Glomerular visceral epithelial cell (primary cell): Measurements from ENCODE around the gene CLEC12A.
"Not testable (repeated sequence)": the region's sequence is repeated elsewhere in the genome, so short reads cannot be mapped to it uniquely, and the experiment has no call there.

Experiments used
- DNase-seq: peaks from one replicate; pipeline ENCODE4 v3.0.0-alpha.2; 2016; ENCODE audit errors: extremely low spot score

Gene CLEC12A

DNA sequence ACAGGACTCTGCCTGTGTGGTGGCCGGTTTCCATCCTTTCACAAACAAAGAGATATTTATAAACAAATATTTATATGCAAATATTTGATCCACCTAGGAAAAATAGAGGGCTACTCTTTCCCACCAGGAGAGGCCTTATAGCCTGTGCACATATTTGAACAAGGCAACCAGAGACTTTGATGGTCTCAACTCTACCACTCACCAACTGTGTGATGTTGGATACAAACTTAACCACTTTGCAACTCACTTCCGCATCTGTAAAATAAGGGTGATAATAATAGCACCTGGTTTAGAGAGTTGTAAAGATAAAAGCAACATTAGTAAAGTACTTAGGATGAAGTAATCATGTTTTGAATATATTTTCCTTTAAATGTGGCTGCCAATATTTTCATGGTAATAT, 1.5 kb upstream of the CLEC12A start:
- DNase-seq = no peak

DNA sequence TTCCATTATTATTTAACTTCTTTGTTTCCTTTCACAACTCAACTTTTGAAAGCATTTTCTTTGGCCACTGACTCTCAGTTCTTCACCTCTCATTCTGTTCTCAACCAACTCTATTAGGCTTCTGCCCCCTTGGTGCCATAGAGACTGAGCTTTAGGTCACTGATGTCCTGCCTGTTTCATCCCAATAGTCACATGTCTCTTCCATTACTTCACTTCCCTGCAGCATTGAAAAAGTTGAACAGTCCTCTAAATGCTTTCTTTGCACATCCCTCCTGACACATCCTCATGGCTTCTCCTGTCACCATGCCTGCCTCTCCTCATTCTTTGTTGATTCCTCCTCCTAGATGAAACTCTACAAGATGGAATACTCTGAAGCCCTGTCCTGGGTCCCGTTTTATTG, 2.7 kb downstream of the CLEC12A start:
- DNase-seq = no peak

DNA sequence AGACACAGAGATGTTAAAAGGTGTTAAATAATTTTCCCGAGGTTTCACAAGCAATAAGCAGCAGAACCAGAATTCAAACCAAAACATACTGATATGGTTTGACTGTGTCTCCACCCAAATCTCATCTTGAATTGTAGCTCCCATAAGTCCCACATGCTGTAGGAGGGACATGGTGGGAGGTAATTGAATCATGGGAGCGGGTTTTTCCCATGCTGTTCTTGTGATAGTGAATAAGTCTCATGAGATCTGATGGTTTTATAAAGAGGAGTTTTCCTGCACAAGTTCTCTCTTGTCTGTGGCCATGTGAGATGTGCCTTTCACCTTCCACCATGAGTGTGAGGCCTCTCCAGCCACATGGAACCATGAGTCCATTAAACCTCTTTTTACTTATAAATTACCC, 3.5 kb downstream of the CLEC12A start:
- not testable (repeated sequence) for DNase-seq

DNA sequence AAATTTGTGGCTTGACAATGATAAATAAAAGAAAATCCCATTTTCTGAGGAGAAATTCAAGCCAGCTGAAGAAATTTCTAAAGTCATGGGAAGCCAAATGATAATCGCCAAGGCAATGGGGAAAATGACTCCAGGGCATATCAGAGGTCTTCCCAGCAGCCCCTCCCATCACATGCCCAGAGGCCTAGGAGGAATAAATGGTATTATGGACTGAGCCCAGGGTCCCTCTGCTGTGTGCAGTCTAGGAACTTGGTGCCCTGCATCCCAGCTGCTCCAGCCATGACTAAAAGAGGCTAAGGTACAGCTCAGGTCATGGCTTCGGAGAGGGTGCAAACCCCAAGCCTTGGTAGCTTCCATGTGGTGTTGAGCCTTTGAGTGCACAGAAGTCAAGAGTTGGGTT, 4.4 kb downstream of the CLEC12A start:
- no peak for DNase-seq

DNA sequence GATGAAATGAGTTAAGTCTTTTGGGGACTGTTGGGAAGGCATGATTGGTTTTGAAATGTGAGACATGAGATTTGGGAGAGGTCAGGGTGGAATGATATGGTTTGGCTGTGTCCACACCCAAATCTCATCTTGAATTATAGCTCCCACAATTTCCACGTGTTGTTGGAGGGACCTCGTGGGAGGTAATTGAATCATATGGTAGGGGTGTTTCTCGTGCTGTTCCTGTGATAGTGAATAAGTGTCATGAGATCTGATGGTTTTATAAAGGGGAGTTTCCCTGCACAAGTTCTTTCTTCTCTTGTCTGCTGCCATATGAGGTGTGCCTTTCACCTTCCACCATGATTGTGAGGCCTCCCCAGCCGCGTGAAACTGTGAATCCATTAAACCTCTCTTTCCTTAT, 5.4 kb downstream of the CLEC12A start:
- not testable (repeated sequence) for DNase-seq

DNA sequence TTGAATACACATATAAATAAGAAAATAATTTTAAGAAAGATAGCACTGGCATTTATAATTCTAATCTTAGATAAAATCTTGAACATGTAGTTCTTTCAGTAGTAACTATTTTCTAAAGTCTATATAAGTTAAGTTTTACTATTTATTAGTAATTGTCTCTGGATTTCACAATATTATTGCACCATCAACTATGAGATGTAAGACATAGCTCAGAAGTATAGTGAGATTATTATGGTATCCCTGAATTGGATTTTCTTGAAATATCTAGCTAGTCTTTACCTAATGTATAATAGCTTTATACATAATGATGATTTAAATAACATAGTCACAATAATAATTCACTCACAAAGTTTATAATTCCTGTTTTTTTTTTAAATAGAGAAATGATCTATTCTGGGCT, 6.7 kb downstream of the CLEC12A start:
- DNase-seq = no peak

DNA sequence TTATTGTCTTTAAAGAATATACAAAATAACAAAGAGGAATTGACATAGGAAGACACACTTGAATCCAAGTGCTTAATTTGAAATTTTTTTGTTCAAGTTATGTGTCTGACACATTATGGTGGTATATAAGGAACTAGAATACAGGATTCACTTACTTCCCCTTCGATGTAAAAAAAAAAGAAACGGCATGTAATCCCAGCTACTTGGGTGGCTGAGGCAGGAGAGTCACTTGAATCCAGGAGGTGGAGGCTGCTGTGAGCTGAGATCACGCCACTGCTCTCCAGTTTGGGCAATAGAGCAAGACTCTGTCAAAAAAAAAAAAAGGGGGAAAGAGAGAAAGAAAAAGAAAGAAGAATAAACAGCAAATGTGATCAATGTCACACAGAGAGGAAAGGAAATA, 8.9 kb downstream of the CLEC12A start:
- no peak for DNase-seq

DNA sequence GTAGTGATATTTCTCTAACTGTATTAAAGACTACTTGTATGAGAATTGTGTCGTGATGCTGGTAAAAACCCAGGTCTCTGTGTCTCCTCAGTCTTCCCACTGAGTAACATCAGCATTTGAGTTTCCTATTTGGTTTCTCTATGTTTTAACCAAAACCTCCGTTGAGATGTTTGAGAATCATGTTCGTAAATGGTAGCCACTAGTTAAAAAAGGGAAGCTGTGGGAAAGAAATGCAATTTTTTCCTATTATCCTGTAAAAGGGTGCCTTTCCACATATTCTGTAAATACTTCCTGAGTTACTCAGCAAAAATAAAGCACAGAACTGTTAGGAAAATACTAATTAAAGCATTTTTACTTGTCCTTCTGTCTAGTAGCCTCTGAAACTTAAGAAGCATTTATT, 20.7 kb downstream of the CLEC12A start:
- no peak for DNase-seq

DNA sequence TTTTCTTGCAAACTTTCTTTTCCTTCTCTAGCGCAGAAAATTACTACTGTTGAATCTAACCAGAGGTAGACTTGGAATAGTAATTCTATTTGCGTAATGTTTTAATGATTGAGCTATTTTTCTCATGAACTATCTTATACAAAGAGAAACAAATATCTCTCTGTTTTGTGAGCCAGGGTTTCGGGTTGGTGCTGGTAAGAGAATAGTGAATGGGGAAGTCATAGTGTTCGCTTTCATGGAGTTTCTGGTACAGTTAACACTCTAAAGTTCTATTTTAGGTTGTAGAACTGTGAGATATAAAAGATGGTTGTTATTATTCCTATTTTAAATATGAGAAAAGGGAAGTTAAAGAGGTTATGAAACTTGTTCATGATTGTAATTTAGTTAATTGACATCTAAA, 21.1 kb downstream of the CLEC12A start:
- DNase-seq = no peak

DNA sequence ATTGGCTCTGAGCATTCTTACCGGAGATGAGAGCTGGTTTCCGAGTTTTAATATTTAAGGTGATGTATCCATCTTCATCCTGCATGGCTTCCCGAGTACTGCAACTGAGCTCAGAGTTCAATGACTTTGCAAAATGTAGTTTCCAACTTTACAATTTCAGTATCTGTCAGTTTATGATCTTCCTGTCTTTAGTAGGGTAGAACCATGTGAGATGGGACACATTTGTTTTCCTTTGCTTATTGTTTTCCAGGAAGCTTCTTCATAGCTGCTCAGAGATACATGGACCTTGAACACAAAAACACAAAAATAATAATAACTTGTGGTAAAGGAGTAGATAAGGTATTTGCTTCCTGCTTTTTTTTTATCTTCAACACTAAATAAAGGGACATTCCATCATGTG, 27.8 kb downstream of the CLEC12A start, which contains the start of gene CLEC1B:
Gene CLEC1B (minus strand): TSS at position 106 of the 400 bp plus-strand sequence. CDS start 21 bp downstream, at position 85.
- no peak for DNase-seq

DNA sequence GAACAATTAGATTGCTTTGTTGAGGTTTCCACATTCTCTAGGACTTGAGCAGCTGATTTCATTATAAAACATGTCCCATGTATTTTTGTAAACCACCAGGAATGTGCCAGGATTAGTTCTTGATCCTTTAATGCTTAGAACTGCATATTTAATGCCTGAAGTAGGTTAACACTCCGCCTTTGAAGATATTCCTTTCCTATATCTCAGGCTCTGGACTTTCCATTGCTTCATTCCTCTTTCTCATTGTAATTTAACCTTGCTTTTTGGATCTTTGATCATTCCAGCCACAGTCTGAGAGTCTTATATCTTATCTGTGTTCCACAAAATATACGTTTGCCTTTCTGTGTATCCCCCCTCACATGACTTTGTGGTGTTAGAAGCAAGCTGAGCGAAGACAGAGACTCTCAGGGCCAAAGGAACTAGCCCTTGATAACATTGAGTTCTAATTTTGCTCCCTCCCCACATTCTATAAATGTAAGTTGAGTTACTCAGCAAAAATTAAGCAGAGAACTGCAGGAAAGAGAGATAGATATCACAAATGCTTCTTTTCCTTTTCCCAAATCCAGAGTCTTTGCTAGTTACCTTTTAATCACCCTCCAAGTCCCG, 30.1 kb downstream of the CLEC12A start:
- no peak for DNase-seq

DNA sequence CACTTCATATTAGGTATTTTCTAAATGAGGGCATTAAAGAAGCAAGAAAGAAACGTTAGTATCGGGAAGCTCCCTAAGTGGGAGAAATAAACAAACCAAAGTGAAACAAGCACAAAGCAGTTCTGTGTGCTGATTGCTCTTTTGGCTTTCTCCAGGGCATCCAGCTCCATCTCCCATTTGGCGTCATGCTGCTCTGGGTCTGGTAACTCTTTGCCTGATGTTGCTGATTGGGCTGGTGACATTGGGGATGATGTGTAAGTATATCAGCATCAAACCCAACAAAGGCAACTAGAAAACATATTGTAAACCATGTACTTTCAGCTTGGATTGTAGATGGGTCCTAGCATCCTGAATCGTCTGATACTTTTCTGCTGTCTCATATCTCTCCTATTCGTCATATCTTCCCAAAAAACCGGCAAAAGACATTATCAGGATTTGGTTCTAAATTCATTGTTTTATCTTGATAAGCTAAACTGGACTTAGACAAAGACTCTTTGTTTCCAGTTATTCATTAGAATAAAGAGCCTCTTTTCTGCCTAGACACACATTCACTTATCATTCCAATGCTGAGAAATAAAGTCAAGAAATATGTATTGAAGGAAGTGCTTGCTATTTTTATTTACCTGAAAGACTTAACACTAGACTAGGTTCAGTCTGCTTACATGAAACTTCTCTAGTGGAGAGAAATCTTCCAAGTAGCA, 41.6 kb downstream of the CLEC12A start:
- DNase-seq = no peak

DNA sequence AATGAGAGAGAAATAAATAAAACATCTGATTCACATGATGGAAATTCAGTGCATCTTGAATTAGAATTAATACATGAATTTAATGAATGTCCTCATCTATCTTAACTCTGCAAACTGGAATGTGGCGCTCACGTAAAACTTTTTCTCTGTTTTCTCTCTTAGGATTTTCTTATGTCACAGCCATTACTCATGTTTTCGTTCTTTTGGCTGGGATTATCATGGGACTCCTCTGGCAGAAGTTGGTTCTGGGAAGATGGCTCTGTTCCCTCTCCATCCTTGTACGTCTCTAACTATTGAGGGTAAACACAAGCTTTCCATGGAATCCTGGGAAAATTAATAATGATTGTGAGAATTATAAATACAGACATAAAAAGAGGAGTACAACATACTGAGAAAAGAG, 44.2 kb downstream of the CLEC12A start:
- DNase-seq = no peak

DNA sequence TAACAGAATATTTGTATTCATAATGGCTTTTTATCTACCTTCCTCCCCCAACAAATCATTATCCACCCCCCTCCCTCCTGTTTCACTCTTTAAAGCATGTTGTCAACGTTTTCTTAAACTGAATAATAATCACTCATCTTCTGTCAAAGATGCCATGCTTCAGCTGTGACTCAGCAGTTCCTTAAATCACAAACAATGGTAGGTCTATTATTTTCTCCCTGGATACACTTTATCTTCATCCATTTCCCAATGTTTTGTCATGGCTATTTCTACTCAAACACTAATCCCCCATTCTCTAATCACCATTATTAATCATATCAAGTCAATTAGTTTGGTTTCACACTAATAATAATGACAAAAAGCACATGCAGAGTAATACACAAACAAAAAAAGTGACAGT, 45.7 kb downstream of the CLEC12A start:
- no peak for DNase-seq

DNA sequence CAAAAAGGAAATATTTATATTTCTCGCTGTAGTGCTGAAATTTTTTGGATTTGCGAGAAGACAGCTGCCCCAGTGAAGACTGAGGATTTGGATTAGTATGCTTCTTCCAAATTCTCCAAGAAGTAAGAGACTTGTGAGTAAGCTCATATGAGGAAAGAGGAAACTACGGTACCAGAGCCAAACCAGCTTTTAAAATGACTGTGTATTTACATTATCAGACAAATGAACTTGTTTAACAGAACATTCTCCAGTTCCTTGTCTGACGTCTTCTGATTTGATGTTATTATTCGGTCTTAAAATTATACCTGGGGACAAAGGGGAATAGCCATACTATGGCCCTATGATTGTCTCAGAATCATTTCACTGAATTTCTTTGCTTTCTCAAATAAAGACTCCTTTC, 47.2 kb downstream of the CLEC12A start:
- no peak for DNase-seq

DNA sequence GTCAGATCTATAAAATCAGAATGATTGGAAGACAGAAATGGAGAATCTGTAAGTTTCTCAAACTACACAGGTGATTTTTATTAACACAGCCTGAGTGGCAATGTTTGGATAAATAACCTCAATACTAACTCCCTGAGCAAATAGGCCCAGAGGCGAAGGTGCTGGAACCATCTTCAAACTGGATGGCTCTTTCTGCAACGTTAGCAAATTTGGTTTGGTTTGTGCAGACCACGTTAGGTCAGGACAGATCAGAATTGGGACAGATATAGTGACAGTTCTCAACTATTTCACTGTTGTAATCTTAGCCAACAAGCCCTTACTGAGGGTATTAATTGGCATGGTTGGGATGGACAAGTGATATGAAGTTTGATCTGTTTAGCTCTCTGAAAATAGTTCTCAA, 50.1 kb downstream of the CLEC12A start:
- DNase-seq = no peak

DNA sequence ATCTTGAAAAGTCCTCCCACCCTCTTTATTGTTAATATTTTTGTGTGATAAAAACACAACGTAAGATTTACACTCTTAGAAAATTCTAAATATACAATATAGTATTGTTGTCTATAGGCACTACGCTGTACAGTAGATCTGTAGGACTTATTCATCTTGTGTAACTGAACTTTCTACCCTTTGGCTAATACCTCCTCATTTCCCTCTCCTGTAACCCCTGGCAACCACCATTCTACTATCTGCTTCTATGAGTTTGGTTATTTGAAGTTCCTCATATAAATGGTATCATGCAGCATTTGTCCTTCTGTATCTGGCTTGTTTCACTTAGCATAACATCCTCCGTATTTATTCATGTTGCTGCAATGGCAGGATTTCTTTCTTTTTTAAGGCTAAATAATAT, 54.0 kb downstream of the CLEC12A start:
- no peak for DNase-seq

DNA sequence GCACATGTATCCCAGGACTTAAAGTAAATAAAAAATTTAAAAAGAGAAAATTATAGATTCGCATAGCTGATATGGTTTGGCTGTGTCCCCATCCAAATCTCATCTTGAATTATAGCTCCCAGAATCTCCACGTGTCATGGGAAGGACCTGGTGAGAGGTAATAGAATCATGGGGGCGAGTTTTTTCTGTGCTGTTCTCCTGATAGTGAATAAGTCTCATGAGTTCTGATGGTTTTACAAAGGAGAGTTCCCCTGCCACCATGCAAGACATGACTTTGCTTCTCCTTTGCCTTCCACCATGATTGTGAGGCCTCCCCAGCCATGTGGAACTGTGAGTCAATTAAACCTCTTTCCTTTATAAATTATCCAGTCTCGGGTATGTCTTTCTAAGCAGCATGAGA, 55.5 kb downstream of the CLEC12A start:
- DNase-seq = not testable (repeated sequence)

DNA sequence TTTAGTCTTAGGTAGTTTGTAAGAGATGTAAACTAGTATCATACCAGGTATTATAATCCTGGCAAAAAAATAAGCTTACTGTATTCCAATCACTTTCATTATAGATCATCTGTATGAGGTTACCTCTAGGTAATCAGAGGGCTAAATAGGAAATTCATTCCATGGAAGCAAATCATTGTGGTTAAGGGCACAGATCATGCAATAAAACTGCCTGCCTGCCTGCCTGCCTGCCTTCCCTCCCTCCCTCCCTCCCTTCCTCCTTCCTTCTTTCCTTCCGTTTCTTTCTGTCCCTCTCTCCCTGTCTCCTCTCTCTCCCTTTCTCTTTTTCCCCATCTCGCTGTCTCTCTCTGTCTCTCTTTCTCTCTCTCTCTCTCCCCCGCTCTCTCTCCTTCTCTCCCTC, 56.1 kb downstream of the CLEC12A start:
- DNase-seq = no peak

DNA sequence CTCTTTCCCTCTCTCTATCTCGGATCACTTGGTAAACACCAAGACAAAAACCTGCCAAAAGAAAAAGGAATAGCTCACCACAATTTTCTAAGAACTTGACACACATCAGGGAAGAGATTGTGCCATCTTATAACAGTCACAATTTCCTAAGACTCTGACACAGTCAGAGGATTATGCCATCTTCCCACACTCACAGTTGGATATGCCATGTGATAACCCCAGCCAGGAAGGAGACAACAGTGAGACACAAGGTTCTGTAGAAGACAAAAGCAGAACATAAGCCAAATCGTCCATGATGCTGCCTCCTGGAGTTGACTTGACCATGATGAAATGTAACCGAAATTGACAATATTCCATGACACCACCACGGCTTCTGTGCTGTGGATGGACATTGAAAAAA, 56.5 kb downstream of the CLEC12A start:
- no peak for DNase-seq

DNA sequence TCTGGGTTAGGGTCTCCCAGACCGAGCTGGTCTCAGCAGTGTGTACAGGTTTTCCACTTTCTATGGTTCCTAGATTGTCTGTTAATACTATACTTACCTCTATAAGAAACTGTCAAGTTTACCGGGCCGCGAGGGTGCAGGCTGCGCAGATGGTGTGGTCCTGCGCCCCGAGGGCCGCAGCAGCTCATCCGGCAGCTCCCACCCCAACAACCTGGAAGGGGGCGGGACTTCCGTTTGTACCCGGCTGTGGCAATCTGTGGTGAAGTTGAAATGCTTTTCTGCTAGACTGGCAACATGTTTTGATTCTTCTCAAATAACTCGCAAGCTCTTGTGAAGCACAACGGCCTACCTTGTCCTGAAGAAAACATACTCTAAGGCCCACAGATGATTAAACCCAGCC, 59.2 kb downstream of the CLEC12A start, which contains the start of gene CLEC9A:
Gene CLEC9A (plus strand): TSS at position 237 of the 400 bp plus-strand sequence. CDS start 22,006 bp downstream, outside the sequence.
- DNase-seq = no peak

DNA sequence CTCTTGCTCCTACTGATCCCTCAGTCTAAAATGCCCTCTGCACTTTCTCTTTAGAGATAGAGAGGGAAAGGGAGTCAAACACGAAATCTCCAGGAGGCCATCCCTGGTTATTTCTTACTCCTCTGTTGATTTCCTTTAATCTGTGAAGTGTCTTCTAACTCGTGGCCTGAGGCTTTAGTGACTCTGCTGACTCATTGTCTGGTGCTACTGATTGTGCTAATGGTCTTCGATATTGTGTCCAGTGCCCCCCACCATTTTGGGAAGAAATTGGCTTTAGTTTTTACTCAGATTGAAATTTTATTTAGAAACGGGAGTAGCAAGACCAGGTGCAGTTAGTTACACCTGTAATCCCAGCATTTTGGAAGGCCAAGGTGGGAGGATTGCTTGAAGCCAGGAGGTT, 60.1 kb downstream of the CLEC12A start:
- no peak for DNase-seq

DNA sequence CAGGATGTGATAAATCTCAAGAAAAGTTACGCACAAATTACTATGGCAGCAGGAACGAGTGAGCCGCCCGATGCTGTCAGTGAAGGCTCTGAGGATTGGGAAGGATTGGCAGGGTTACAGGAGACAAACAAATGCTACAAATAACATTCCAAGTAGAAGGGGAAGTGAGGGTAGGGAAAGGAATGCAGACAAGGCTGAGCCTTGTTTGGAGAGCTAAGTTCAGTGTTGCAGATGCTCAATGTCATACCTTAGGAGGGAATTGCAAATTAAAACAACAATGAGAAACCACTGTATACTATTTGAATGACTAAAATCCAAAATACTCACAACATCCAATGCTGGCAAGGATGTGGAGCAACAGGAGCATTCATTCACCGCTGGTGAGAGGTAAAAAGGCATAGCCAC, 60.6 kb downstream of the CLEC12A start:
- no peak for DNase-seq
